ENCODE measurements around the gene DNM2. TPM values are rescaled to one million over a fixed set of nuclear protein-coding genes. Genes with fewer than 3 reads are reported as not detected.

The DNM2 gene
- total RNA-seq, 4 donors from 2014 or later = 79.1 to 115 (median 96.8) TPM

GRCh38 chr19:10691178-10691881, 26.5 kb upstream of the DNM2 start:
- ATAC-seq = no peak
- Histone ChIP-seq H3K9me3 (no peaks in the 10 kb centered on the region), H3K27me3 (no peaks in the 10 kb centered on the region), H3K27ac (no peak overlapping the region), H3K36me3 (peaks cover 0 to 66% of the 10 kb centered on the region in 2 donors), H3K4me3 (no peak overlapping the region), H3K4me1 (peaks cover 0 to 15% (median 4%) of the 10 kb centered on the region in 3 donors)
- TF ChIP-seq, protein P1, sequence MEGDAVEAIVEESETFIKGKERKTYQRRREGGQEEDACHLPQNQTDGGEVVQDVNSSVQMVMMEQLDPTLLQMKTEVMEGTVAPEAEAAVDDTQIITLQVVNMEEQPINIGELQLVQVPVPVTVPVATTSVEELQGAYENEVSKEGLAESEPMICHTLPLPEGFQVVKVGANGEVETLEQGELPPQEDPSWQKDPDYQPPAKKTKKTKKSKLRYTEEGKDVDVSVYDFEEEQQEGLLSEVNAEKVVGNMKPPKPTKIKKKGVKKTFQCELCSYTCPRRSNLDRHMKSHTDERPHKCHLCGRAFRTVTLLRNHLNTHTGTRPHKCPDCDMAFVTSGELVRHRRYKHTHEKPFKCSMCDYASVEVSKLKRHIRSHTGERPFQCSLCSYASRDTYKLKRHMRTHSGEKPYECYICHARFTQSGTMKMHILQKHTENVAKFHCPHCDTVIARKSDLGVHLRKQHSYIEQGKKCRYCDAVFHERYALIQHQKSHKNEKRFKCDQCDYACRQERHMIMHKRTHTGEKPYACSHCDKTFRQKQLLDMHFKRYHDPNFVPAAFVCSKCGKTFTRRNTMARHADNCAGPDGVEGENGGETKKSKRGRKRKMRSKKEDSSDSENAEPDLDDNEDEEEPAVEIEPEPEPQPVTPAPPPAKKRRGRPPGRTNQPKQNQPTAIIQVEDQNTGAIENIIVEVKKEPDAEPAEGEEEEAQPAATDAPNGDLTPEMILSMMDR (IDR thresholded peaks at IDR 0.05) = no peak
- no peak for TF ChIP-seq POLR2AphosphoS5 (IDR thresholded peaks at IDR 0.05)
- no peak for TF ChIP-seq POLR2A (IDR thresholded peaks at IDR 0.05)
- no peak for TF ChIP-seq EP300 (IDR thresholded peaks at IDR 0.05)
- 73 to 100% methylated on average over 2 to 5 of the region's 23 CpGs for WGBS, 2 donors (ENCODE audit: low coverage in 1 of 2)

- no peak for ATAC-seq
- no peak for TF ChIP-seq POLR2A (IDR thresholded peaks at IDR 0.05)
- no peak for TF ChIP-seq POLR2AphosphoS5 (IDR thresholded peaks at IDR 0.05)
- no peak for TF ChIP-seq EP300 (IDR thresholded peaks at IDR 0.05)
- TF ChIP-seq, protein P1 (IDR thresholded peaks at IDR 0.05) = no peak
- WGBS, 2 donors (ENCODE audit: low coverage in 1 of 2) = 76 to 96% methylated on average over 2 to 3 of the region's 5 CpGs
- H3K4me1 ChIP-seq = peaks cover 0 to 17% (median 4%) of the 10 kb centered on the region in 3 donors
- H3K27me3 ChIP-seq = no peaks in the 10 kb centered on the region
- H3K9me3 ChIP-seq = no peaks in the 10 kb centered on the region
- H3K27ac ChIP-seq = no peak overlapping the region
- no peak overlapping the region for H3K4me3 ChIP-seq
- H3K36me3 ChIP-seq = peaks cover 0 to 60% of the 10 kb centered on the region in 2 donors
Measured at GRCh38 chr19:10691883-10692282, 26.0 kb upstream of the DNM2 start.

DNA sequence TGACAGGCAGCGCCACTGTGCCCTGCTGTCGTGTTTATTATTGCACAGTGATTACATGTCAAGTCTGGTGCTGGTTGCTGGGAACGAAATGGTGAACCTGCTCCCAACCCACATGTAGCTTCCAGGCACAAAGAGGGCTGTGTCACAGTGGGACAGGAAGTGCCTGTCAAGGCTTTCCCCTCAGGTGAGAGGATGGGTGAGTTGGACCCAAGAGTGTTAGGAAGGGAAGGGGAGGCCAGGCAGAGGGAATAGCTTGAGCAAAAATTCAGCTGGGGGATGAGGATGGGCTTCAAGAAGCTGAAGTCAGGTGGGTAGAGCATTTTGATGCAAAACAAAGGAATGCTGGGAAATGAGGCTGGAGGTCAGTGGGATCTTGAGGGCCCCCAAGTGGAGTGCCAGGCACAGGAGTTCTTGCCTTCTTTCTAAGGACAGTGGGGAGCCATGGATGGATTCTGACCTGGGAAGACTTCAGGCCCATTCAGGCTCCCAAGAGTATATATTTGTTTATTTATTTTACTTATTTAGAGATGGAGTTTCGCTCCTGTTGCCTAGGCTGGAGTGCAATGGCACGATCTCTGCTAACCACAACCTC, 25.1 kb upstream of the DNM2 start:
- Histone ChIP-seq H3K4me1 (peaks cover 0 to 17% (median 4%) of the 10 kb centered on the region in 3 donors), H3K9me3 (no peaks in the 10 kb centered on the region), H3K27ac (no peak overlapping the region), H3K4me3 (no peak overlapping the region), H3K27me3 (no peaks in the 10 kb centered on the region), H3K36me3 (peaks cover 0 to 52% of the 10 kb centered on the region in 2 donors)
- no peak for ATAC-seq
- 80 to 83% methylated on average over 2 to 4 of the region's 5 CpGs for WGBS, 2 donors (ENCODE audit: low coverage in 1 of 2)
- TF ChIP-seq POLR2A (IDR thresholded peaks at IDR 0.05) (no peak), EP300 (IDR thresholded peaks at IDR 0.05) (no peak), POLR2AphosphoS5 (IDR thresholded peaks at IDR 0.05) (no peak)
- TF ChIP-seq, protein P1 (IDR thresholded peaks at IDR 0.05) = no peak

GRCh38 chr19:10694706-10695307, 23.1 kb upstream of the DNM2 start:
- Histone ChIP-seq H3K9me3 (no peaks in the 10 kb centered on the region), H3K4me3 (no peak overlapping the region), H3K4me1 (peaks cover 0 to 17% (median 4%) of the 10 kb centered on the region in 3 donors), H3K27me3 (no peaks in the 10 kb centered on the region), H3K36me3 (peaks cover 0 to 31% of the 10 kb centered on the region in 2 donors), H3K27ac (no peak overlapping the region)
- WGBS, 2 donors (ENCODE audit: low coverage in 1 of 2) = 16 to 29% methylated on average over 3 to 7 of the region's 16 CpGs
- ATAC-seq = no peak
- no peak for TF ChIP-seq POLR2A (IDR thresholded peaks at IDR 0.05)
- TF ChIP-seq EP300 (IDR thresholded peaks at IDR 0.05) = no peak
- TF ChIP-seq, protein P1 (IDR thresholded peaks at IDR 0.05) = no peak
- TF ChIP-seq POLR2AphosphoS5 (IDR thresholded peaks at IDR 0.05) = no peak
